GM19351 (cell line): Measurements from ENCODE around the gene PDE6C.

ENCODE experiments used
- ATAC-seq: cut with Tn5 transposase; IDR thresholded peaks from one replicate; pipeline ENCODE4 v1.9.1; 2021; ENCODE audit warnings: mild to moderate bottlenecking, moderate library complexity; ENCODE audit not compliant: unreplicated experiment

Gene PDE6C

GRCh38 chr10:93697207-93697606, 84.9 kb downstream of the PDE6C start:
- no peak for ATAC-seq

DNA sequence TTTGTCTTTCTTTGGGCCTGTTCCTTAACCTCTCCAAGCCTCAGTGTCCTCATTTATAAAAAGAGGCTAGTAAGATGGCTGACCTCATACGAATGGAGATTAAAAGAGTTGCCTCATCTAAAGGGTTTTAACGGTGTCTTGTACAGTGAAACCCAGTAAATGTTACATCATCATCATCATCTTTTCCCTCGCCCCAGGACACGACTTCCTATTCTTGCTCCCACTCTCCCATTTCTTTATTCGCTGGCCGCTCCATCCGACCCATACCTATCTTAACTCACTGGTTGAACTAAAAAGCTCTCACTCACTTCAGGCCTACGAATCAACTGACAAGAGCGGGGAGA, 89.5 kb downstream of the PDE6C start:
- ATAC-seq = peak; percentile 23

- peak; percentile 84 for ATAC-seq
These were observed 90.1 kb downstream of the PDE6C start, which contains the start of gene FRA10AC1 for GRCh38 chr10:93702210-93703001. FRA10AC1 (minus strand) TSS chr10:93702592; CDS start chr10:93700106, 2,486 bp downstream.

DNA sequence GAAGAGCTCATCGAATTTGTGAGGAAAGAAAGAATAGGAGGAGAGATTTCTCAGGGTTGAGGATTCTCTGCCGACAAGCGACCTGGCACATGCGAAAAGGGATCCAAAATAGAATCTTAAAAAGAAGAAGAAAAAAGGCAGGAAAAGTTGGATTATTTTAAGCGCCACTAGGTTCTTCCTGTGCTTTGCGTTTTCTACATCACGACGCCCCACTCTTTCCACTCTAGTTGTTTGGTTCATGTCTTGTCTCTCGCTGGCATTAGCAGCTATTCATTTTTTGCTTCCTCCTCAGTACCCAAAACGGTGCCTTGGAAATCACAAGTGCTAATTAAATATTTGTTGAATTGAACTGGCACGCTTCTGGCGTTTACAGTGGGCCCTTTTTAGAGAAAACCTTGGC, 90.7 kb downstream of the PDE6C start:
- peak; percentile 1 for ATAC-seq

GRCh38 chr10:93703841-93704240, 91.5 kb downstream of the PDE6C start:
- no peak for ATAC-seq

- ATAC-seq = no peak
These were observed 92.1 kb downstream of the PDE6C start for GRCh38 chr10:93704451-93704850.

DNA sequence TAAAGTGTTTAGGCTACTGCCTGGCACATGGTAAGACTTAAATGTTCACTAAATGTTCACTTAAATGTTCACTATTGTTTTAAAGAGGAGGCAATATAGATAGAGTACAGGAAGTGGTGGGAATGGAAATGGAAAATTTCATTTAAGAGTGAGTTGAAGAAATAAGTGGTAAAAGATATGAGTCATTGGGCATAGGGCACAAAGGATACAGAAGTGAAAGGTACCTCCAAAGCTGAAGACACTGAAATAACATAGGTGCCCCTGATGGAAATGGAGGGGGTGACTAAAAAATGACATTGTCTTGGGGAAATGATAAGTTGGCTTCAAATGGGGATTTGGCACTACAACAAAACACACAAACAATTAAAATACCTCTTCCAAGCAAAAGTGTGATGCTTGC, 95.3 kb downstream of the PDE6C start:
- ATAC-seq = no peak

DNA sequence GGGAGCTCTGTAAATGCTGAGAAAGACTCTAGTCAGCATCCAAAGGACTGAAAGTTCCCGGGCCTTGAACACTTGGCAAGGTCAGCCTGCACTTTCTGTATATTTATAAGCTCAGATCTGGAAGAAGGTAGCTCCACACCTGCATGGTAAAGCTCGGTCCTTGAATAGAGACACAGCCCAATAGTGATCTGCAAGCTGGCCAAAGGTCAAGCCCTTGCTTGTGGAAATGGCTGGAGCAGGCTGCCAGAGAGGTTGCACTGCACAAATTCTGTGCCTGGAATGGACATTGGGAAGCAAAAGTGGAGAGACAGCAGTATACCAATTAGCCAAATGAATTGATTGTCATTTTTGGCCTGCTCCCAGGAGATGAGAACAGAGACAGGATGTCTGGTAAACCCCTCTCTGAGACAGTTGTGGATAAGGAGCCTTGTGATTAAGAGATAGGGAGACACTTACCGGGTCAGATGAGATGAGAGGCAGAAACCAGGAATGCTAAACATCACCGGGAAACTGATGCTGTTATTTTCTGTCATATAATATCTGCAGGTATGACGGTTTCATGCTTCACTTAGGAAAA, 98.1 kb downstream of the PDE6C start:
- no peak for ATAC-seq

DNA sequence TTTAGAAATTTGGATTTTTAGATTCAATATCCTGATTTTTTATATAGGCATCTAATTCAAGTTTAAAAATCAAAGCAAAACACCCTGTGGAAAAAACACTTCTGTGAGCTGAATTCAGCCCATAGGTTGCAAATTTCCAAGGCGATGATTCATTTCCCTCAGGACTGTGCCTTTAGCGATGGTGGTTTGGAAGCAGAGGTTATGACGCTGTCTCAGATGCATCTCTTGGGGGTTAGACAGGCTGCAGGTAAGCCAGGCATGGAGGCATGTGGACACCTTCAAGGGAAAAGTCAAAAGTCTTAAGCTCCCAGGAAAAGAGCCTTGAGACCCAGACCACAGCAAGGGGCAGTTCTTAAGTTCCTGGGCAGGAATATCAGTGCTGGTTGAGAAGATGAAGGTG, 99.6 kb downstream of the PDE6C start:
- ATAC-seq = no peak

- no peak for ATAC-seq
These were observed 100.3 kb downstream of the PDE6C start for GRCh38 chr10:93712593-93712992.

GRCh38 chr10:93715345-93715744, 103.0 kb downstream of the PDE6C start:
- peak; percentile 94 for ATAC-seq
